Activated B cell treated with CpG ODN at 0.5 μM for 24 hours (primary cell): Measurements from ENCODE around the gene NSDHL. TPM values are rescaled to one million over a fixed set of nuclear protein-coding genes. Genes with fewer than 3 reads are reported as not detected.
"Not testable (repeated sequence)": the region's sequence is repeated elsewhere in the genome, so short reads cannot be mapped to it uniquely, and the experiment has no call there.

Experiments used
- ATAC-seq: fragments of 200-7000 bp; cut with Tn5 transposase; one replicate; pipeline ENCODE4 v1.10.0; 2021; ENCODE audit warnings: low read depth, mild to moderate bottlenecking, moderate library complexity
- CTCF ChIA-PET: fragments of 350-600 bp; sonication (Branson Sonifier 250); formaldehyde crosslinking; loops from one replicate; lab custom pipeline; 2021; ENCODE audit warnings: antibody characterized with exemption; lab: Charles Lee
- POLR2A ChIA-PET: fragments of 350-600 bp; sonication (Branson Sonifier 250); formaldehyde crosslinking; loops from one replicate; lab custom pipeline; 2021; ENCODE audit warnings: antibody characterized with exemption; lab: Charles Lee
- DNase-seq: peaks from one replicate; pipeline ENCODE4 v3.0.0; 2022
- H3K27ac Mint-ChIP-seq: one replicate; pipeline ENCODE4 v1.8.0; 2020; ENCODE audit warnings: mixed read lengths
- H3K27me3 Mint-ChIP-seq: one replicate; pipeline ENCODE4 v1.8.0; 2021; ENCODE audit warnings: mixed read lengths
- H3K36me3 Mint-ChIP-seq: one replicate; pipeline ENCODE4 v1.8.0; 2021; ENCODE audit warnings: low read depth, mixed read lengths
- H3K4me1 Mint-ChIP-seq: one replicate; pipeline ENCODE4 v1.8.0; 2021; ENCODE audit warnings: mixed read lengths
- H3K4me3 Mint-ChIP-seq: one replicate; pipeline ENCODE4 v1.8.0; 2020; ENCODE audit warnings: mild to moderate bottlenecking, mixed read lengths
- H3K9me3 Mint-ChIP-seq: one replicate; pipeline ENCODE4 v1.8.0; 2020; ENCODE audit warnings: mixed read lengths
- CTCF ChIP-seq: fragments of 200-600 bp; IDR thresholded peaks from one replicate; pipeline ENCODE4 v1.8.0; 2022; ENCODE audit warnings: antibody characterized with exemption, mild to moderate bottlenecking
- intact Hi-C: fragments of 100-400 bp; cut with micrococcal nuclease; formaldehyde crosslinking; loops from one replicate; pipeline ENCODE4 v1.15.1; 2024
- total RNA-seq: library from RNA; stranded (reverse); gene quantifications from 2 replicates; pipeline ENCODE4 v1.2.3, GENCODE V29; 2022

The NSDHL gene
- total RNA-seq, 1 donor from 2014 or later: 18.4 TPM

GRCh38 chrX:152905081-152905420 is 74.2 kb downstream of the NSDHL start:
- no peak overlapping the region for H3K27ac Mint-ChIP-seq
- TF ChIP-seq CTCF: no peak
- peaks cover 4% of the 10 kb centered on the region for H3K27me3 Mint-ChIP-seq
- H3K36me3 Mint-ChIP-seq: no peaks in the 10 kb centered on the region
- no peaks in the 10 kb centered on the region for H3K9me3 Mint-ChIP-seq
- DNase-seq: no peak
- ATAC-seq: no peak
- ChIA-PET POLR2A (no interaction called here), CTCF (interaction anchor here (1.2 kb wide), 1 partner anchor 10 kb away, joined by 4 read pairs; no protein-coding TSS in a partner anchor)
- intact Hi-C loops: no loop called here
- peaks cover 2% of the 10 kb centered on the region for H3K4me1 Mint-ChIP-seq
- no peak overlapping the region for H3K4me3 Mint-ChIP-seq

GRCh38 chrX:152907084-152907651 is 76.3 kb downstream of the NSDHL start:
- CTCF ChIA-PET: no interaction called here

GRCh38 chrX:152908486-152908885 is 77.6 kb downstream of the NSDHL start:
- H3K27ac Mint-ChIP-seq: no peak overlapping the region
- intact Hi-C loops: no loop called here
- DNase-seq (no peak), ATAC-seq (no peak)
- peaks cover 7% of the 10 kb centered on the region for H3K4me1 Mint-ChIP-seq
- H3K9me3 Mint-ChIP-seq: no peaks in the 10 kb centered on the region
- ChIA-PET CTCF (no interaction called here), POLR2A (no interaction called here)
- no peak for TF ChIP-seq CTCF
- H3K4me3 Mint-ChIP-seq: no peak overlapping the region
- no peaks in the 10 kb centered on the region for H3K36me3 Mint-ChIP-seq
- peaks cover 3% of the 10 kb centered on the region for H3K27me3 Mint-ChIP-seq

More at GRCh38 chrX:152907084-152907651, 76.3 kb downstream of the NSDHL start:
- TF ChIP-seq CTCF: no peak
- no peaks in the 10 kb centered on the region for H3K9me3 Mint-ChIP-seq
- POLR2A ChIA-PET: no interaction called here
- H3K4me3 Mint-ChIP-seq: no peak overlapping the region
- ATAC-seq (no peak), DNase-seq (no peak)
- peaks cover 3% of the 10 kb centered on the region for H3K27me3 Mint-ChIP-seq
- H3K36me3 Mint-ChIP-seq: no peaks in the 10 kb centered on the region
- peaks cover 7% of the 10 kb centered on the region for H3K4me1 Mint-ChIP-seq
- intact Hi-C loops: no loop called here
- no peak overlapping the region for H3K27ac Mint-ChIP-seq

GRCh38 chrX:152910018-152910417 is 79.2 kb downstream of the NSDHL start:
- H3K36me3 Mint-ChIP-seq, intact Hi-C loops, H3K4me3 Mint-ChIP-seq, POLR2A ChIA-PET, H3K4me1 Mint-ChIP-seq, H3K9me3 Mint-ChIP-seq, H3K27me3 Mint-ChIP-seq, CTCF ChIA-PET, DNase-seq: not testable (repeated sequence)
- peak overlapping the region; percentile 30 for H3K27ac Mint-ChIP-seq
- ATAC-seq: peak; percentile 74

GRCh38 chrX:152912106-152912505 is 81.2 kb downstream of the NSDHL start:
- POLR2A ChIA-PET: no interaction called here
- Mint-ChIP-seq H3K4me3 (no peak overlapping the region), H3K4me1 (peaks cover 10% of the 10 kb centered on the region), H3K27ac (no peak overlapping the region), H3K36me3 (no peaks in the 10 kb centered on the region), H3K27me3 (peaks cover 1% of the 10 kb centered on the region), H3K9me3 (no peaks in the 10 kb centered on the region)
- ATAC-seq: no peak
- intact Hi-C loops: no loop called here
- no peak for DNase-seq
- CTCF ChIA-PET: no interaction called here
- no peak for TF ChIP-seq CTCF

- ChIA-PET POLR2A (no interaction called here), CTCF (no interaction called here)
- H3K9me3 Mint-ChIP-seq: no peaks in the 10 kb centered on the region
These were observed 81.8 kb downstream of the NSDHL start for GRCh38 chrX:152912641-152913040.

More at GRCh38 chrX:152912641-152913040, 81.8 kb downstream of the NSDHL start:
- Mint-ChIP-seq H3K4me3 (no peak overlapping the region), H3K27me3 (no peaks in the 10 kb centered on the region), H3K36me3 (no peaks in the 10 kb centered on the region), H3K4me1 (peaks cover 10% of the 10 kb centered on the region), H3K27ac (no peak overlapping the region)
- ATAC-seq: no peak
- no peak for TF ChIP-seq CTCF
- intact Hi-C loops: no loop called here
- DNase-seq: no peak
